ENCODE results near the gene RAB43.

The RAB43 gene

DNA sequence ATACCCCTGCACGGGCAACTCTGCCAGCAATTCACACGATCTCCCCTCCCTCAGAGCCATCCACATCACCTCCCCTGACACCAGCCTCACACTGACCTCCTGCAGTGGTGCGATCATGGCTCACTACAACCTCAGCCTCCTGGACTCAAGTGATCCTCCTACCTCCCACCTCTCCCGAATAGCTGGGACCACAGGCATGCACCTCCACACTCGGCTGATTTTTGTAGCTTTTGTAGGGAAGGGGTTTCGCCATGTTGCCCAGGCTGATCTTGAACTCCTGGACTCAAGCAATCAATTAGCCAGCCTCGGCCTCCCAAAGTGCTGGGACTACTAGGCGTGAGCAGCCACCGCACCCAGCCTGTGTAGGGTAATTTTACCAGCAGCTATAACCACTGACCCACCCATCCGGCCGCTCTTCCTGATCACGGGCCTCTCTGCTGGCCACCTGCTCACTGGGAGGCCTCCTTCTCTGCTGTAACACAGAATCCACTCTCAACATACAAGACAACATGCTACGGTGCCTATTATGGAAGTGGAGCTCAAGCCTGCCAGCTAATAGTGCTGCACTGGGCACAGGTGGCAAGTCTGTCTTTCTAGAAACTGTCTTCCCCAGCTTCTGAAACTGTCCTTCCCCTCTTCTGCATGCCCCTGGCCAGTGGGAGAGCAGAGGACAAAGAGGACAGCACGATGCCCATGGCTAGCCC, 56.4 kb downstream of the RAB43 start:
- no peaks in the 10 kb centered on the region for H3K79me1 ChIP-seq (ENCODE audit: low read depth, low read length)
- H3K14ac ChIP-seq (ENCODE audit: low read length): no peak overlapping the region
- H2BK15ac ChIP-seq (ENCODE audit: low read length): no peak overlapping the region
- H3K4me3 ChIP-seq (ENCODE audit: low read length in 2 of 2): no peak overlapping the region
- H3K36me3 ChIP-seq (replicated peaks in 1 of 2; ENCODE audit: control insufficient read depth in 2 of 2, insufficient read depth in 2 of 2, low read length in 2 of 2): no peaks in the 10 kb centered on the region
- DNase-seq (ENCODE audit: low spot score): no peak
- WGBS, 2 donors (ENCODE audit: extremely low coverage in 2 of 2, insufficient read length in 2 of 2, insufficient replicate concordance in 1 of 2): no CpG with 5 or more reads among the region's 14 CpGs
- H2AFZ ChIP-seq (ENCODE audit: low read length): no peak overlapping the region
- H3K27ac ChIP-seq (replicated peaks; ENCODE audit: low read length): no peak overlapping the region
- H2BK120ac ChIP-seq (ENCODE audit: low read depth, low read length): no peak overlapping the region
- H3K18ac ChIP-seq (ENCODE audit: low read length): no peak overlapping the region
- H4K91ac ChIP-seq (ENCODE audit: low read depth, low read length, poor library complexity): no peak overlapping the region
- H3K4me2 ChIP-seq (ENCODE audit: insufficient read depth, low read length, poor library complexity, severe bottlenecking): no peak overlapping the region
- peaks cover 0 to 12% (median 0%) of the 10 kb centered on the region in 3 experiments for H3K27me3 ChIP-seq (ENCODE audit: control insufficient read depth in 3 of 3, insufficient read depth in 3 of 3, low read depth in 1 of 3, low read length in 3 of 3)
- no peaks in the 10 kb centered on the region for H3K4me1 ChIP-seq (ENCODE audit: control insufficient read depth in 2 of 2, insufficient read depth in 1 of 2, low read depth in 1 of 2, low read length in 2 of 2)
- no peak overlapping the region for H3K23ac ChIP-seq (ENCODE audit: low read depth, low read length, poor library complexity)
- no peak overlapping the region for H2AK5ac ChIP-seq (ENCODE audit: low read depth, low read length)
- H3K9me3 ChIP-seq (replicated peaks in 1 of 2; ENCODE audit: control insufficient read depth in 2 of 2, insufficient read depth in 1 of 2, low read depth in 1 of 2, low read length in 2 of 2): no peaks in the 10 kb centered on the region
- no peak overlapping the region for H2BK5ac ChIP-seq (ENCODE audit: low read length)
- no peak overlapping the region for H2BK12ac ChIP-seq (ENCODE audit: low read length)
- no peak overlapping the region for H3K4ac ChIP-seq (ENCODE audit: low read length)
- no peak overlapping the region for H4K8ac ChIP-seq (ENCODE audit: low read depth, low read length)
- H3K9ac ChIP-seq (ENCODE audit: low read depth, low read length, poor library complexity): peak overlapping the region; percentile 14

DNA sequence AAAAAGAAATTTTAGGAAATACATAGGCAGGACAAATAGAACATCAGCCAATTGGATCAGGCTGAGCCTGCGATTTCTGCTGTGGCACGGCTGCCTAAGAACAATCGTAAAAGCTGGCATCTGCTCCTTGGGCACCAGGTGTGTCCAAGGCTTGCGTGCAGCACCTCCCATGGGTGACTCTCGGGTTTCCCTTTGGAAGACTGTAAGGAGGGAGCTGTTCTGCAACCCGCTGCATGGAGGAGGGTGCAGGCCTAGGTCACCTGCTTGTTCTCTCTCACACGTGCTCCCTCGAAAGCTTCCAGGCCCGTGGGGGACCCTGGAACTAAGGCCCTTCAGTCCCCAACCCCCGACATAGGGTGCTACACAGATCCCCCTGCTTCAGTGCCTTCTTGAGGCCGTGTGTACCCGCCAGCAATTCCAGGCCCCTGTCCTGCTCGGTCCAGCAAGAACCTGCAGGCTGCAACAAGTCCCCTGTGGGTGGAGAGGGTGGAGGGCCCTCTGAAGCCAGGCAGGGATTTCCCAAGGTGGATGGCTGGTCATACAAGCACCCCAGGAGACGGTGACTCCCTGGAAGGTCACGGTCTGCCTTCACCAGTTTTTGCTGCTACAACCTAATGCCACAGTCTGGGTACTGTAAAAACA, 57.6 kb downstream of the RAB43 start:
- Histone ChIP-seq H3K4ac (ENCODE audit: low read length) (no peak overlapping the region), H3K9ac (ENCODE audit: low read depth, low read length, poor library complexity) (no peak overlapping the region)

DNA sequence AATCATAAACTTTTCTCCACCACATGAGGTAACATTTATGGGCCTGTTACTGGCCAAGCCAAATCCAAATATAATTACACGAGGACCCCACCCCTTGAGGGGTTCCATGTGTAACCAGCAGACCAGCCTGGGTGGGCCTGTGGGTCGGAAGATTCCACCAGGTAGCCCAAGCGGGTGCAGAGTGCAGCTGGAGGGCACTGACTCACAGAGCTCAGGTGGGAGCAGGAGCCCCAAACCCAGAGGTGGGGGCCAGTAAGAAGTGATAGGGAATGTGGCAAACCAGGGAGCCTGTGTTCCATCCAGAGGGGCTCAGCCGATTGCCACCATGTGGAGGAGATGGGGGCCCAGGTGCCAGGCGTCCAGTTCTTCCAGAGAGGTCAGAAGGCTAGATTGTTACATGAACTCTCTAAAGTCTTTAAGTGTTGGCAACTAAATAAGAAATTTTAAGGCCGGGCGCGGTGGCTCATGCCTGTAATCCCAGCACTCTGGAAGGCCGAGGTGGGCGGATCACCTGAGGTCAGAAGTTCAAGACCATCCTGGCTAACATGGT, 58.4 kb downstream of the RAB43 start:
- Histone ChIP-seq H2AFZ (ENCODE audit: low read length) (no peak overlapping the region), H4K91ac (ENCODE audit: low read depth, low read length, poor library complexity) (no peak overlapping the region), H2BK120ac (ENCODE audit: low read depth, low read length) (no peak overlapping the region), H3K18ac (ENCODE audit: low read length) (no peak overlapping the region), H3K27ac (replicated peaks; ENCODE audit: low read length) (no peak overlapping the region), H3K27me3 (ENCODE audit: control insufficient read depth in 3 of 3, insufficient read depth in 3 of 3, low read depth in 1 of 3, low read length in 3 of 3) (peaks cover 0 to 16% (median 0%) of the 10 kb centered on the region in 3 experiments), H3K4ac (ENCODE audit: low read length) (no peak overlapping the region), H2BK12ac (ENCODE audit: low read length) (no peak overlapping the region), H2BK5ac (ENCODE audit: low read length) (no peak overlapping the region), H3K36me3 (replicated peaks in 1 of 2; ENCODE audit: control insufficient read depth in 2 of 2, insufficient read depth in 2 of 2, low read length in 2 of 2) (no peaks in the 10 kb centered on the region), H3K4me3 (ENCODE audit: low read length in 2 of 2) (no peak overlapping the region), H3K14ac (ENCODE audit: low read length) (no peak overlapping the region), H3K4me2 (ENCODE audit: insufficient read depth, low read length, poor library complexity, severe bottlenecking) (no peak overlapping the region), H3K23ac (ENCODE audit: low read depth, low read length, poor library complexity) (no peak overlapping the region), H3K4me1 (ENCODE audit: control insufficient read depth in 2 of 2, insufficient read depth in 1 of 2, low read depth in 1 of 2, low read length in 2 of 2) (no peaks in the 10 kb centered on the region), H3K9me3 (replicated peaks in 1 of 2; ENCODE audit: control insufficient read depth in 2 of 2, insufficient read depth in 1 of 2, low read depth in 1 of 2, low read length in 2 of 2) (no peaks in the 10 kb centered on the region), H3K79me1 (ENCODE audit: low read depth, low read length) (no peaks in the 10 kb centered on the region), H2BK15ac (ENCODE audit: low read length) (no peak overlapping the region), H3K9ac (ENCODE audit: low read depth, low read length, poor library complexity) (no peak overlapping the region), H2AK5ac (ENCODE audit: low read depth, low read length) (peak overlapping the region; percentile 43), H4K8ac (ENCODE audit: low read depth, low read length) (no peak overlapping the region)
- DNase-seq (ENCODE audit: low spot score): no peak
- no CpG with 5 or more reads among the region's 10 CpGs for WGBS, 2 donors (ENCODE audit: extremely low coverage in 2 of 2, insufficient read length in 2 of 2, insufficient replicate concordance in 1 of 2)

More for the DNA sequence above, 57.6 kb downstream of the RAB43 start:
- H3K14ac ChIP-seq (ENCODE audit: low read length): no peak overlapping the region
- no peak for DNase-seq (ENCODE audit: low spot score)
- no peaks in the 10 kb centered on the region for H3K36me3 ChIP-seq (replicated peaks in 1 of 2; ENCODE audit: control insufficient read depth in 2 of 2, insufficient read depth in 2 of 2, low read length in 2 of 2)
- H3K27me3 ChIP-seq (ENCODE audit: control insufficient read depth in 3 of 3, insufficient read depth in 3 of 3, low read depth in 1 of 3, low read length in 3 of 3): peaks cover 0 to 16% (median 0%) of the 10 kb centered on the region in 3 experiments
- WGBS, 2 donors (ENCODE audit: extremely low coverage in 2 of 2, insufficient read length in 2 of 2, insufficient replicate concordance in 1 of 2): no CpG with 5 or more reads among the region's 15 CpGs
- no peak overlapping the region for H2AK5ac ChIP-seq (ENCODE audit: low read depth, low read length)
- H3K27ac ChIP-seq (replicated peaks; ENCODE audit: low read length): no peak overlapping the region
- no peak overlapping the region for H4K91ac ChIP-seq (ENCODE audit: low read depth, low read length, poor library complexity)
- no peak overlapping the region for H4K8ac ChIP-seq (ENCODE audit: low read depth, low read length)
- H2AFZ ChIP-seq (ENCODE audit: low read length): no peak overlapping the region
- H3K79me1 ChIP-seq (ENCODE audit: low read depth, low read length): no peaks in the 10 kb centered on the region
- no peak overlapping the region for H2BK5ac ChIP-seq (ENCODE audit: low read length)
- no peaks in the 10 kb centered on the region for H3K9me3 ChIP-seq (replicated peaks in 1 of 2; ENCODE audit: control insufficient read depth in 2 of 2, insufficient read depth in 1 of 2, low read depth in 1 of 2, low read length in 2 of 2)
- H2BK12ac ChIP-seq (ENCODE audit: low read length): no peak overlapping the region
- no peak overlapping the region for H3K23ac ChIP-seq (ENCODE audit: low read depth, low read length, poor library complexity)
- no peaks in the 10 kb centered on the region for H3K4me1 ChIP-seq (ENCODE audit: control insufficient read depth in 2 of 2, insufficient read depth in 1 of 2, low read depth in 1 of 2, low read length in 2 of 2)
- H3K4me3 ChIP-seq (ENCODE audit: low read length in 2 of 2): no peak overlapping the region
- no peak overlapping the region for H3K4me2 ChIP-seq (ENCODE audit: insufficient read depth, low read length, poor library complexity, severe bottlenecking)
- H3K18ac ChIP-seq (ENCODE audit: low read length): peak overlapping the region; percentile 23
- no peak overlapping the region for H2BK120ac ChIP-seq (ENCODE audit: low read depth, low read length)
- no peak overlapping the region for H2BK15ac ChIP-seq (ENCODE audit: low read length)
